ENCODE results near the gene GNAL.
"Not testable (repeated sequence)": the region's sequence is repeated elsewhere in the genome, so short reads cannot be mapped to it uniquely, and the experiment has no call there.

The GNAL gene

DNA sequence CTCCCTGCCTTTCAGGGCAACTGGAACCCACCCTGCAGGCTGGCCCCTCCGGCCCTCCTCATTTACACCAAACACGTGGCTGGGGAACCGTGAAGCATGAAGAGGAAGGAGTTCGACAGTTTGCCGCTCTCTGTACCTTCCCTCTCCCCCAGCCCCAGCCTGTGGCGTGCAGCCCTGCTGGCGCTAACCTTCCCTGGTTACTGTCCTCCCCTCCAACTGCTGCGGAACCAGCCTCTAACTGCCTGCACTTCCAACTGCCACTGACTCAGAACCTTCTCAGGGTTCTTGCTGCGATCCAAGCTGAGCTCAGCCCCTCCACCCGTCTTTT, 19.2 kb upstream of the GNAL start:
- no peak for DNase-seq

DNA sequence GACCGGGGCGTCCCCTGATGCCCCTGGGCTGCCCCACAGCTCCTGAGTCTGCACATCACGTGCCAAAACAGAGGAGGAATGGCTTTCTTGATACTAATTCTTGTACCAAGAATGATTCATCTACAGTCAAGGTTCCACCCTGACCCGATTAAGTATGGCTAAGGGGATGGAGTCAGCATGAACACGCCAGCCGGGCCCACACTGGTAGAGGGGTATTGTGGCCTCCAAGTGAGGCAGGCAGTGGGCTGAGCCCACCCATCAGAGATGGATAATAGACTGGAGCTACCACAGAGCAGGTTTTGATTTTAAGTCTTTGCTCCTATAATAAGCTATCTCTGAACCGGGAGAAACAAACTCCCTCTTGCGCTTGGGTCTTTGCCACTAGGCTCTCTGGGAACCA, 17.9 kb upstream of the GNAL start:
- DNase-seq = no peak

GRCh38 chr18:11672198-11672597, 16.9 kb upstream of the GNAL start:
- no peak for DNase-seq

DNA sequence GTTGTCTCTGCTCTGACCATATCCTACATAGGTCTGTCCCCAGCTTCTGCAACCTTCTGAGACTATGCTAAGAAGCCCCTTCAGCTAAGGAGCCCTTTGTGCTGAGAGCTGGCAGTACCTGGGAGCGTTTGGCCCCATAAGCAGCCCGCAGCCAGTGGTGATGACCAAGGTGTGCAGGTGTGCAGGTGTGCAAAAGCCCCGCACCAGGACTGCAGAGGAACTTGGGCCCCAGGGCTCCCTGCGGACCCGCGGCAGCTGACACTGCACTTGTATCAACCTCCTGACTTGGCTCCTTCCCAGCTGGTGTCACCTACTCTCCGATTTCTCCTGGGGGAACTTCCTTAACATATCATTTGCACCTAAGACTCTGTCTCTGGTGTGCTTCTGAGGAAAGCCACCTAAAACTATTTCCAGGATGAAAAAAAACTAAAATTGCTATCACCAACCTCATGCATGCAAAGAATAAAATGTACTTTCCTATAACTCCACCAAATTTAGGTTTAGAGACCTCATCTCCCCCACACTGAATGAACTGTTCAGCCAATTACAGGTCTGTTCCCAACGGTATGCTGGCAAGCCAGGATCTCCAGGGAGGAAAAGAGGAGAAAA, 16.1 kb upstream of the GNAL start:
- DNase-seq = no peak

- DNase-seq = no peak
Observed at GRCh38 chr18:11673560-11673959, 15.5 kb upstream of the GNAL start.

DNA sequence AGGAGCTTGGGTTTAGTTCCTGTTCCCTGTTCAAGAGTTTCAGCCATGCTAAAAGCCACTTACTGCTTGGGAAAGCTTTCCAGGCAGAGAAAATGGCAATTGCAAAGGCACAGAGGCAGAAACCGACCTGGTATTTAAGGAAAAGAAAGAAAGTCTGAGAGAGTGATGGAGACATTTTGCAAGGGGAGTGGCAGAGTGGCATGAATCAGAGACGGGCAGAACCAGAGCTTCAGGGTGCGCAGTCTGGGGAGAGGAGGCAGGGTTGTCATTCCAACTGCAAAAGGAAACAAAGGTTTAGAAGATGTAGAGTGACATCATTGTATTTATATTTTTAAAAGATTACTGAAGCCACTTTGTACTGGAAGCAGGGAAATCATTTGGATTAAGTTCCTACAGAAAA, 14.9 kb upstream of the GNAL start:
- no peak for DNase-seq

DNA sequence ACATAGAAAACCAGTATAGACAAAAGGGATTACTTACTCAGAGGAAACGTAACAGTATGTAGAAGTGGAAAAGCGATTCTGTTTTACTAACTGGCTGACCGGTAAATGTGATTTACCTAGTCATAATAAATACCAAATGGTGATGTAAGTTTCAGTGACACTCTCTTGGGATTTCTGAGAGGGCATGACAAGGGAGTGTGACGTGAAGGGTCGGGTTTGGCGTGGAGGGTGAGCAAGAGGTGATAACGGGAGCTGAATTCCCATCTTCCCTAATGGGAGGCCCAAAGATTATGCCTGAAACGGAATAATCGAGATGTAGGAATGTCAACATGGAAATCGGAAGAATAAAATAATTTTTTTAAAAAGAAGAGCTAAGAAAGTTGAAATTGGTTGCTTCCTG, 12.7 kb upstream of the GNAL start:
- no peak for DNase-seq

DNA sequence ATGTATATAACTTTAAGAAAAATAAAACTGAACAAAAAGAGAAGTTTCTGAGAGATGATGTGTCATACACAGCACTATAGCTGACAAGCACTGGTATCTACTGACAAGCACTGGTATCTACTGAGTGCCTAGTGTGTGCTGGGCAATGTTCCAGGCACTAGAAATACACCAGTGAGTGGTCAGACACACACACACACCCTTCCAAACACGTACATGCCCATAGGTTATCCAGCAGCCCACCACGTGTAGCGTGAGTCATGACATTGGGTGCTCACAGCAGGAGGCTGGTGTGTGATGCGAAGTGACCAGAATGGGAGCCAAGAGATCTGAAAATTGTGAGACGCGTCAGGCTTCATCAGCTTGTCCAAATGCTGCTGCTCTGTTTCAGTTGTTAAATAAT, 12.2 kb upstream of the GNAL start:
- no peak for DNase-seq

DNA sequence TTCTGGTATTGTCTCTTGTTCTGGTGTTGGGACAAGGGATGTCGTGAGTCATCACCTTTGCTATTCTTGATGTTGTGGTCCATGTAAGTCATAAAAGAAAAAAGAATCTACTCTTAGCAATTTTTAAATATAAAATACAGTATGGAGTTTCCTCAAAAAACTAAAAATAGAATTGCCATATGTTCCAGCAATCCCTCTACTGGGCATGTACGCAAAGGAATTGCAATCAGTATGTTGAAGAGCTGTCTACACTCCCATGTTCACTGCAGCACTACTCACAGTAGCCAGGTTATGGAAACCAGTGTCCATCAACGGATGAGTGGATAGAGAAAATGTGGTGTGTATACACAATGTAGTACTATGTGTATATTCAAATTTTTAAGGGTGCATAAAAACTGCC, 10.9 kb upstream of the GNAL start:
- DNase-seq = no peak

DNA sequence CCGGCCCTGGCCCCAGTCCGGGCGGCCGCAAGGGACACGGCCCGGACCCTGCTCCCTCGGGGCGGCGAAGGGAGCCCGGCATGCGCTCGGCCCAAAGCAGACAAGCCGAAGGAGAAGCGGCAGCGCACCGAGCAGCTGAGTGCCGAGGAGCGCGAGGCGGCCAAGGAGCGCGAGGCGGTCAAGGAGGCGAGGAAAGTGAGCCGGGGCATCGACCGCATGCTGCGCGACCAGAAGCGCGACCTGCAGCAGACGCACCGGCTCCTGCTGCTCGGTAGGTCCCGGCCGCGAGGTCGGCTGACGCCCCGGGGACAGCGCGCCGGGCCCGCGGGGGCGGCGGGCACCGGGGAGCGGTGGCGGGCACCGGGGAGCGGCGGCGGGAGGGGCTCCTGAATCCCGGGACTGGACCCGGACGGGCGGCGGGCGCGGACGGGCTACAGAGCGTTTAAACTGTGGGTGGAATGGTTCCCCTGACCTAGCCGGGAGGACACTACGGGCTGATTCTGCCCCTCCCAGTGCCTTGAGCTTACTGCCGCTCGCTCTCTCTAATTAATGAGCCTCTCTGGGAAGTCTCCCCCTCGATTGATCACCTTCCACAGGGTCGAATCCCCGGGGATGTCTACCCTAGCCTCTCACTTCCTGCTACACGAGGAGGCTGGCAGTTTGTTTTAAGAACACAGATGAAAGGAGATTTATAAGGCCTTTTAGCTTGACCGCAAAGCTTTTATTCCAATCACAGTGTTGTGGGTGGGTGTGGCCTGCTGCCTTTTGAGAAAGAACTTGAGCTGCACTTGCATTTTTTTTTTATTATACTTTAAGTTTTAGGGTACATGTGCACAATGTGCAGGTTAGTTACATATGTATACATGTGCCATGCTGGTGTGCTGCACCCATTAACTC, 853 bp downstream of the GNAL start:
- DNase-seq = no peak

DNA sequence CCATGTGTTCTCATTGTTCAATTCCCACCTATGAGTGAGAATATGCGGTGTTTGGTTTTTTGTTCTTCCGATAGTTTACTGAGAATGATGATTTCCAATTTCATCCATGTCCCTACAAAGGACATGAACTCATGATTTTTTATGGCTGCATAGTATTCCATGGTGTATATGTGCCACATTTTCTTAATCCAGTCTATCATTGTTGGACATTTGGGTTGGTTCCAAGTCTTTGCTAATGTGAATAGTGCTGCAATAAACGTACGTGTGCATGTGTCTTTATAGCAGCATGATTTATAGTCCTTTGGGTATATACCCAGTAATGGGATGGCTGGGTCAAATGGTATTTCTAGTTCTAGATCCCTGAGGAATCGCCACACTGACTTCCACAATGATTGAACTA, 1.6 kb downstream of the GNAL start:
- not testable (repeated sequence) for DNase-seq

- DNase-seq = no peak
Observed at GRCh38 chr18:11695736-11696135, 6.7 kb downstream of the GNAL start.

DNA sequence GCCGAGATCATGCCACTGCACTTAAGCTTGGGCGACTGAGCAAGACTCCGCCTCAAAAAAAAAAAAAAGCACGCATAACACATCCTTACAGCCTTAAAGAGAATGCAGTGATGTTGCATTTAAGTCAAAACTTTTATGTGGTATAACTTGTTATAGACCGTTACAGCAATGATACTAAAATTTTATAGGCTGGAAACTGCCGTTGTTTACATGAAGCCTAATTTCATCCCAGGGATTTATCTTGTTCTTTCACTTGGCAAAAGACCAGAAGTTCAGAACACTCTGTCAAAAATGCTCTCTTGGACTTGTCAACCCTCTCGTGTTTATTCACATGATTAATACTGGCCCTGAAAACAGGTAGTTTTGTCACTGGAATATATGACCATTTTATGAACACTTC, 7.4 kb downstream of the GNAL start:
- no peak for DNase-seq

- no peak for DNase-seq
Observed at GRCh38 chr18:11700876-11701275, 11.8 kb downstream of the GNAL start.

GRCh38 chr18:11710578-11710977, 21.5 kb downstream of the GNAL start:
- no peak for DNase-seq

GRCh38 chr18:11713756-11714155, 24.7 kb downstream of the GNAL start:
- DNase-seq = no peak

DNA sequence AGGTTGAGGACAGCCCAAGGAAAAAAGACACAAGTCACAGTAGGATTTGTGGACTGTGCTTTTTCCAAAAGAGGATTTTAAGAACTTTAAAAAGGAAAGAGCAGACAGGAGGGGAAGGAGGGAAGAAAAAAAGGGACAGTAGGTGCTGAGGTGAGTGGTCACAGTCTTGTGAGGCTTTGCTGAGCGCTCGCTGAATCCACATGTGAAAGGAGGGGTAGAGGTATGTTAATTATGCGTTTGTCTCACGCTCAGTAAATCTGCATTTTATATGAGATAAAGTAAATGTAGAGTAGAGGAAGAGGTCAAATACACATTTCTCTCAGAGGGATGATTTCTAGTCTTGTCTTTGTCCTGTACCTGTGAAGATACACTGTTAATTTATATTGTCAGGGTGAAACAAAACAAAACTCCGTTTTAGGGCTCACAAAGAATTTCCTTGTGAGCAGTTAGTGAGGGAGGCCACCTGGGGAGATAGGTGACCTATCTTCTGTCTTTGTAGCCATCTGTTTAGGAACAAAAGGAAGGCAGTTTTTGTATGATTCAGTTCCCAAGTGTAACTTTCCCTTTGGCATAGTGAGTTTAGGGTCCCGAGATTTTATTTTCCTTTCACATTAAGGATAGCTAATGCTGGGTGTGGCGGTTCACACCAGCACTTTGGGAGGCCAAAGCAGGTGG, 25.3 kb downstream of the GNAL start:
- no peak for DNase-seq

DNA sequence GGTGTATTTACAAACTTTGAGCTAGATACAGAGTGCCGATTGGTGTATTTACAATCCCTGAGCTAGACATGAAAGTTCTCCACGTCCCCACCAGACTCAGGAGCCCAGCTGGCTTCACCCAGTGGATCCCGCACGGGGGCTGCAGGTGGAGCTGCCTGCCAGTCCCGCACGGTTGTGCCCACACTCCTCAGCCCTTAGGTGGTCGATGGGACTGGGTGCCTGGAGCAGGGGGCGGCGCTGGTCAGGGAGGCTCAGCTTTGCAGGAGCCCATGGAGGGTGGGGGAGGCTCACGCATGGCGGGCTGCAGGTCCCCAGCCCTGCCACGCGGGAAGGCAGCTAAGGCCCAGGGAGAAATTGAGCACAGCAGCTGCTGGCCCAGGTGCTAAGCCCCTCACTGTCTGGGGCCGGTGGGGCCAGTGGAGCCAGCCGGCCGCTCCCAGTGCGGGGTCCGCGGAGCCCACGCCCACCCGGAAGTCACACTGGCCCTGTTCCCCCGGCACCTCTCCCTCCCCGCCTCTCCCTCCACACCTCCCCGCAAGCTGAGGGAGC, 27.8 kb downstream of the GNAL start:
- not testable (repeated sequence) for DNase-seq

GRCh38 chr18:11719050-11719449, 30.0 kb downstream of the GNAL start:
- DNase-seq = no peak

GRCh38 chr18:11719621-11720020, 30.6 kb downstream of the GNAL start:
- no peak for DNase-seq

DNA sequence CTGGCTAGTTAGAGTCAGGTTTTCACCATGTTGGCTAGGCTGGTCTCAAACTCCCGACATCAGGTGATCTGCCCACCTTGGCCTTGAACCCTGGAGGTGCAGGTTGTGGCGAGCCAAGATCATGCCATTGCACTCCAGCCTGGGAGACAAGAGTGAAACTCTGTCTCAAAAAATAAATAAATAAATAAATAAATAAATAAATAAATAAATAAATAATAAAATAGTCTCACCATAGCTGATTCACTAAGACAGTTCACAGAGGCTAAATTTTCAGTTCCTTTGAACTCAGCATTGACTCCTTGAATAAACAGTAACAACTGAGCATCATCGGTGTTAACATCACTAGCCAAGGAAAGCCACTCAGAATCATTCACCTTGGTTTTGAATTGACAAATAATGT, 32.7 kb downstream of the GNAL start:
- DNase-seq = no peak

DNA sequence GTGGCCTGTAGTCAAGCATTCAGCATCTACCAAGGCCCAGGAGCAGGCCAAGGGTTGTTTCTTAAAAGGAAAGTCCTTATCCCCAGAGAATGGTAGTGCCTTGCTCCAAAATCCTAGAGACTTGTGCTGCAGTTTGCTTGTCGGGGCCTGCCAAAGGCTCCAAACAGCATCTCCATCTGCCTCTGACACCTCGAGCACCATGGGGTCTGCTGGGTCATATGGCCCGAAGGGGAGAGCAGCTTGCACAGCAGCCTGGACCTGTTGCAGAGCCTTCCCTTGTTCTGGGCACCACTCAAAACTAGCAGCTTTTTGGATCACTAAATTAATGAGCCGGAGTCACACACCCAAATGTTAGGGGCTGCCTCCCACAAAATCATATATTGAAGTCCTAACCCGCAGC, 35.7 kb downstream of the GNAL start:
- DNase-seq = no peak

DNA sequence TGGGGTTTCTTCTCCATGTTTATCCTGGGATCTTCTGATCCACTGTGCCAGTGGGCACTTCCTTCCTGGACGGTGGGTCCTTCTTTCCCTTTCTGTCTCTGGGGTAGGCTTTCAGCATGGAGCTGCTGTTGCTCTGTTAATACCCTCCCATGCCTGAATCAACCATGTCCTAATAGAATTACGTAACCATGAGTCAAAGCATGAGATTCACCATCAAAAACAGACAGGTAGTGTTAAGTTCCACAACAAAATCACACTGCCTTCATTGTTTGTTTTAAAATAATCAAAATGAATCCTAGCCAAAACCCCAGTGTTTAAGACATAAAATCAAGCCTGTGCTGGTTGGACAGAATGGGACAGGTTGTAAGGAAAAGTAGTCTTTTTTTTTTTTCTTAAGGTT, 37.5 kb downstream of the GNAL start:
- no peak for DNase-seq

DNA sequence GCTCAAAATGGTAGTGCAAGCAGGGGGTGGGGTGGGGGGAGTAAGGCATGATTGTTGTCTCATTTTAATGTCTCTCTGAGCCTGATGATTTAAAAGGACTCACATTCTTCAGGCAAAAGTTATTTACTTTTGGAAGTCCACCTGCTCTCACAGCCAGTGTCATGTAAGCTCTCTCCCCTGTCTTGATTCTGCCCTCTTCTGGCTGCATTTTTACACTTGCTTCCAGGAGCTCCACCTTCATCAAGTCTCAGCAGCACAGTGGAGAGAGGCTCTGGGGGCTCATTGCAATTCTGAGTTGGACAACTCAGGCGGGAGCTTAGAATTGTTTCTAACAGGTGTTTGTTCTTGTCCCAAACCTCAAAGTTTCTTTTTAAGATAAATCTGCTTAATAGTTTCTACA, 39.2 kb downstream of the GNAL start:
- DNase-seq = no peak
